GM11168 (cell line): ENCODE results near the gene IGFBP1.

ENCODE experiments used
- in situ Hi-C: fragments of 300-500 bp; cut with MboI; formaldehyde crosslinking; loops from one replicate; pipeline ENCODE4 v1.12.0; 2022; ENCODE audit warnings: low sequenced_read_pairs; ENCODE audit not compliant: unreplicated experiment

IGFBP1 gene

GRCh38 chr7:45897042-45897690 is 8.9 kb downstream of the IGFBP1 start:
- in situ Hi-C loops = no loop called here

GRCh38 chr7:45898222-45898621 is 9.9 kb downstream of the IGFBP1 start:
- in situ Hi-C loops = no loop called here

DNA sequence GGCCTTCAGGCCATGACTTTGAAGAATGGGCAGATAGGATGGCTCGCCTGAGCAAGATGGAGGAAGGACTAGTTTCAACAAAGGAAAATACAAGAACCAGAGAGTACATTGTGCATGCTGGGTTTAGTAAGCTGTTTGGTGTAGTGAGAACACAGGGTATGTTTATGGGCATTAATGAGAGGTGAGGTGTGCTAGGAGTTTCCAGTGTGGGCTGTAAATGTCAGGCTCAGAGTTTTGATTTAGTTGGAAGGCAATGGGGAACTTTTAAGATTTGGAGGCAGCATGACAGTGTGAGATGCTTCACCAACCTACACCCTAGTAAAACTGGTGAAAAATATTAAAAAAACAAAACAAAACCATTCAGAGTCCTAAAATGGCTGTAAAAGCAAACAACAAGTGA is 13.3 kb downstream of the IGFBP1 start:
- in situ Hi-C loops = no loop called here

GRCh38 chr7:45902820-45903219 is 14.5 kb downstream of the IGFBP1 start:
- in situ Hi-C loops = no loop called here

DNA sequence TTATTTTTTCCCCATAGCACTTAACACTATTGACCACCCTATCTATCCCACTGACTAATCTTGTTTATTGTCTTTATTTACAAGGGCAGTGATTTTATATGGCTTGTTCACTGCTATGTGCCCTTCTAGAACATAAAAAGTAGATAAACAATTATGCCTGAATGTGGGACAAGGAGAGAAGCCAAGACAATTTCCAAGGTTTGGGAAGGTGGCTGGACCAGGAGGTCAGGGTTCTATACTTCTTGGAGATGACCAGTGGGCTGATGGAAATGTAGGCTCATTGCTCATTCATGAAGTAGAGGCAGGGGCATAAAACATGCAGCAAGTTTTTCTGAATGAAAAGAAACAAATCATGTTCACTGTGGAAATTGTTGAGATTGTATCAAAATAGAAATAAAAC is 21.3 kb downstream of the IGFBP1 start:
- in situ Hi-C loops = no loop called here

GRCh38 chr7:45910855-45911254 is 22.6 kb downstream of the IGFBP1 start:
- in situ Hi-C loops = no loop called here

DNA sequence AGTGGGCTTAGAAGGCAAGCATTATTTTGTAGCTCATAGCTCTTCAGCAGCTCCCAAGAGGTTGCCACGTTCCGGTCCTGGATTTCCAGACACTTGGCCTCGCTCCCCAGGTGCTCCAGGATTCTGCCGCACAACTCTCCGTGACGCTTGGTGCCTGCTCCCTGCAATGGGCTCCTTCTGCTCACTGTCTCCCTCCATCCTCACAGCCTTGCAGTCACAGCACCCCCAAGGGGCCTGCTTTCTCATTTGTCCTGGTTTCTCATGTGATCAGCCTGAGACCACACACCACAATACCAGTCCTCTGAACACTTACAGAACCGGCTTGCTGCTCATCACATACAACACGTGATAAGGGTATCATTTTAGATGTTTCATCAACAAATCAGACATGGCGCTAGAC is 23.0 kb downstream of the IGFBP1 start:
- in situ Hi-C loops = no loop called here

GRCh38 chr7:45912972-45913371 is 24.7 kb downstream of the IGFBP1 start:
- in situ Hi-C loops = no loop called here

GRCh38 chr7:45914911-45915310 is 26.6 kb downstream of the IGFBP1 start:
- in situ Hi-C loops = loop anchor here (5.0 kb wide), 1 partner anchor 1172 kb away; no protein-coding TSS in a partner anchor

DNA sequence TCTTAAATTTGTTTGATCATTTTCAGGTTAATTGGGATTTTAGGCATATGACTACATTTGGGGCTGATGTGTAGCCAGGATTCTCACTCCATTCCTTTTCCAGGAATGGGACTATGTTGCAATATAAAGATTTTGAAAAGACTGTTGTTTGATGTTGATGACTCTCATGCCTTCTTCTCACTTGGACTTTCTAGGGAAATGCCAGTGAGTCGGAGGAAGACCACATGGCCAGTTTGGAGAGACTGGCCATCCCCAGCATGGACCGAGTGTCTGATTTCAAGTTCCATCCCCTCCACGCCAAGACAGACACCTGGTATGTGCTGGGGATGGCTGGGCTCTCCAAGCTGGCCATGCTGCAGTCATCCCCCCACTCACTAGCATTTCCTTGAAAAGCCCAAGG is 27.3 kb downstream of the IGFBP1 start:
- in situ Hi-C loops = loop anchor here (5.0 kb wide), 1 partner anchor 1172 kb away; no protein-coding TSS in a partner anchor

- in situ Hi-C loops = loop anchor here (5.0 kb wide), 1 partner anchor 1170 kb away; no protein-coding TSS in a partner anchor
These were observed 28.8 kb downstream of the IGFBP1 start for GRCh38 chr7:45917064-45917463.

GRCh38 chr7:45917658-45918057 is 29.4 kb downstream of the IGFBP1 start:
- in situ Hi-C loops = loop anchor here (5.0 kb wide), 1 partner anchor 1170 kb away; no protein-coding TSS in a partner anchor

- in situ Hi-C loops = loop anchor here (5.0 kb wide), 1 partner anchor 1169 kb away; no protein-coding TSS in a partner anchor
These were observed 30.3 kb downstream of the IGFBP1 start for GRCh38 chr7:45918556-45918955.

- in situ Hi-C loops = loop anchor here (5.0 kb wide), 1 partner anchor 1168 kb away; no protein-coding TSS in a partner anchor
These were observed 31.0 kb downstream of the IGFBP1 start for GRCh38 chr7:45919231-45919784.

- in situ Hi-C loops = loop anchor here (5.0 to 10.0 kb wide), 2 partner anchors 445 to 1167 kb away; no protein-coding TSS in a partner anchor
These were observed 31.7 kb downstream of the IGFBP1 start for GRCh38 chr7:45919993-45920459.

DNA sequence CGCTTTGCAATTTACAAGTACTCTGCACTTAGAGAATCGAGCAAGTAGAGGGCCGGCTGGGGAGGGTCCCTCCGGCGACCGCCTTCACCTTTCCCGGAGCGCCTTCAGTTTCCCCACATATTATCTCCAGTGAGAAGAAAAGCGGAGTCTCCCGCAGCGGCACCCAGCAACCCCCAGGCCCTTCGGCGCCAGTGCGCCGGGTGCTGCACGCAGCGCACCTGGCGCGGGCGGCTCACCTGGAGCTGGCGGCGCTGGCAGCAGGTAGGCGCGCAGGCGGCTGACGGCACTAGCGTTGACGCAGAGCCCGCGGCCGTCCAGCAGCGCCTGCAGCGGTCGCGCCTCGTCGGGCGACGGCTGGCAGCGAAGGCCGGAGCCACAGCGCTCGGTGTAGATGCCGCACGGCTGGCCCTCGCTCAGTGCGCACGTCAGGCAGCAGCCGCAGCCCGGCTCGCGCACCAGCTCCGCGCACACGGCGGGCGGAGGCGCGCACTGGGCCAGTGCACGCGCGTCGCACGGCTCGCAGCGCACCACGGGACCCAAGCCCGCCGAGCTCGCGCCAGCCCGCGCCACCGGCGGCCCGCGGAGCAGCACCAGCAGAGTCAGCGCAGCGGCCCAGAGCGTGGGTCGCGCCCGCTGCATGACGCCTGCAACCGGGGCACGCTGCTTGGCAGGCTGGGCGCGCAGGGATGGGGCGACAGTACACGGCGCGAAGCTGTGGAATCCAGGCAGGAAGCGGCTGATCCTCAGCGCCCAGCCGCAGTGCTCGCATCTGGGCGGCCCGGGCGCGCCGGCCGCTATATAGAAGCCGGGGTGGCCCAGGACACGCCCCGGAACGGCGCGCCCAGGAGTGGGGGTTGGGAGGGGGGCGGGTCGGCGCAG is 32.5 kb downstream of the IGFBP1 start, which contains the start of gene IGFBP3:
IGFBP3 (minus strand) TSS at position 771 of the 879 bp plus-strand sequence; CDS start at position 639, 132 bp downstream.
- in situ Hi-C loops = loop anchor here (10.0 kb wide), 1 partner anchor 444 kb away; no protein-coding TSS in a partner anchor

GRCh38 chr7:45921381-45921698 is 33.1 kb downstream of the IGFBP1 start:
- in situ Hi-C loops = loop anchor here (10.0 kb wide), 1 partner anchor 443 kb away; no protein-coding TSS in a partner anchor

GRCh38 chr7:45921699-45922519 is 33.6 kb downstream of the IGFBP1 start:
- in situ Hi-C loops = loop anchor here (10.0 kb wide), 1 partner anchor 443 kb away; no protein-coding TSS in a partner anchor

- in situ Hi-C loops = loop anchor here (10.0 kb wide), 1 partner anchor 442 kb away; no protein-coding TSS in a partner anchor
These were observed 34.5 kb downstream of the IGFBP1 start for GRCh38 chr7:45922810-45923209.
